Endothelial cell of hepatic sinusoid (primary cell): Measurements from ENCODE around the gene ESYT3.

Experiments
- in situ Hi-C: cut with HindIII; loops from 2 replicates; pipeline ENCODE4 v1.10.0; 2017; ENCODE audit warnings: low sequenced_read_pairs

Gene ESYT3, protein sequence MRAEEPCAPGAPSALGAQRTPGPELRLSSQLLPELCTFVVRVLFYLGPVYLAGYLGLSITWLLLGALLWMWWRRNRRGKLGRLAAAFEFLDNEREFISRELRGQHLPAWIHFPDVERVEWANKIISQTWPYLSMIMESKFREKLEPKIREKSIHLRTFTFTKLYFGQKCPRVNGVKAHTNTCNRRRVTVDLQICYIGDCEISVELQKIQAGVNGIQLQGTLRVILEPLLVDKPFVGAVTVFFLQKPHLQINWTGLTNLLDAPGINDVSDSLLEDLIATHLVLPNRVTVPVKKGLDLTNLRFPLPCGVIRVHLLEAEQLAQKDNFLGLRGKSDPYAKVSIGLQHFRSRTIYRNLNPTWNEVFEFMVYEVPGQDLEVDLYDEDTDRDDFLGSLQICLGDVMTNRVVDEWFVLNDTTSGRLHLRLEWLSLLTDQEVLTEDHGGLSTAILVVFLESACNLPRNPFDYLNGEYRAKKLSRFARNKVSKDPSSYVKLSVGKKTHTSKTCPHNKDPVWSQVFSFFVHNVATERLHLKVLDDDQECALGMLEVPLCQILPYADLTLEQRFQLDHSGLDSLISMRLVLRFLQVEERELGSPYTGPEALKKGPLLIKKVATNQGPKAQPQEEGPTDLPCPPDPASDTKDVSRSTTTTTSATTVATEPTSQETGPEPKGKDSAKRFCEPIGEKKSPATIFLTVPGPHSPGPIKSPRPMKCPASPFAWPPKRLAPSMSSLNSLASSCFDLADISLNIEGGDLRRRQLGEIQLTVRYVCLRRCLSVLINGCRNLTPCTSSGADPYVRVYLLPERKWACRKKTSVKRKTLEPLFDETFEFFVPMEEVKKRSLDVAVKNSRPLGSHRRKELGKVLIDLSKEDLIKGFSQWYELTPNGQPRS

DNA sequence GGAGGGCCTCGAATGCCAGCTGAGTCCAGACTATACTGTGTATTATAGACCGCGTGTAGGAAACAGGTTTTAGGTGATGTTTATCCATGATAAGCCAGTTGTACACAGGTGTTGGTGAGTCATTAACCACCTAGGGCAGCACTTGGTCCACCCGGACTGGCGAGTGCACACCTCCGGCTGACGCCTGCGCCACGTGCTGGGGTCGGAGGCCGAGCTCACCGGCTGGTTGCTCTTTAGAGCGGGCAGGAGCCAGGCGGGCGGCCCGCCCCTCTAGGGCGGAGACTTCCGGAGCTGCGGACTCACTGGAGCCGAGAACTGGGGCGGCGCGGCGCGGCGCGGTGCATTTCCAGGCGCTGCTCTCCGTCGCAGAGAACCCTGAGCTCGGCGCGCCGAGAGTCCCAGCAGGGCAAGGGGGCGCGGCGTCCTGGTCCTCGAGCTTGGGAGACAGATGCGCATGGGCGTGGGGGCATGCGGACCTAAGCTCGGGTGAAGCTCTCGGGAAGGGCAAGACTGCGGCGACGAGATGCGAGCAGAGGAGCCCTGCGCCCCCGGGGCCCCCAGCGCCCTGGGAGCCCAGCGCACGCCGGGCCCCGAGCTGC, at the start of gene ESYT3:
Gene ESYT3 (plus strand): TSS at position 341 of the 599 bp plus-strand sequence. CDS start 183 bp downstream, at position 524.
- in situ Hi-C loops, result no loop called here

- in situ Hi-C loops, result no loop called here
Observed at GRCh38 chr3:138384976-138385375, 49.4 kb upstream of the ESYT3 start.

GRCh38 chr3:138389144-138389601, 45.2 kb upstream of the ESYT3 start:
- in situ Hi-C loops, result no loop called here

- in situ Hi-C loops, result no loop called here
Observed at GRCh38 chr3:138389841-138390581, 44.4 kb upstream of the ESYT3 start.

GRCh38 chr3:138390582-138390932, 43.9 kb upstream of the ESYT3 start:
- in situ Hi-C loops, result no loop called here

- in situ Hi-C loops, result no loop called here
Observed at GRCh38 chr3:138394156-138394555, 40.3 kb upstream of the ESYT3 start.

DNA sequence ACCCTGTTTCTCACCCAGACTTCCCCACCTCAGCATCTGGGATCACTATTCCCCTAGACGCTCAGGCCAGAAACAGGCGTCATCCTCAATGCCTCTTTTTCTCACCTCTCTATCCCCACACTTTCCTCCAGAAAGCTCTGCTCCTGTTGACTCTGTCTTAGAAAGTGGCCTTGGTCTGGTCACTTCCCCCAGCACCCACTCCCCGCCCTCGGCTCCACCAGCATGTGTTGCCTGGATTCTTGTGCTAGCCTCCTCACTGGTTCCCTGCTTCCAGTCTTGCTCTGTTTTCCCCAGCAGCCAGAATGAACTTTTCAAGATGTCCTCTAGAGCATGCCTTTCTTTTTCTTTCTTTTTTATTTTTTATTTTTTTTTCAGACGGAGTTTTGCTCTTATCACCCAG, 39.7 kb upstream of the ESYT3 start:
- in situ Hi-C loops, result no loop called here

DNA sequence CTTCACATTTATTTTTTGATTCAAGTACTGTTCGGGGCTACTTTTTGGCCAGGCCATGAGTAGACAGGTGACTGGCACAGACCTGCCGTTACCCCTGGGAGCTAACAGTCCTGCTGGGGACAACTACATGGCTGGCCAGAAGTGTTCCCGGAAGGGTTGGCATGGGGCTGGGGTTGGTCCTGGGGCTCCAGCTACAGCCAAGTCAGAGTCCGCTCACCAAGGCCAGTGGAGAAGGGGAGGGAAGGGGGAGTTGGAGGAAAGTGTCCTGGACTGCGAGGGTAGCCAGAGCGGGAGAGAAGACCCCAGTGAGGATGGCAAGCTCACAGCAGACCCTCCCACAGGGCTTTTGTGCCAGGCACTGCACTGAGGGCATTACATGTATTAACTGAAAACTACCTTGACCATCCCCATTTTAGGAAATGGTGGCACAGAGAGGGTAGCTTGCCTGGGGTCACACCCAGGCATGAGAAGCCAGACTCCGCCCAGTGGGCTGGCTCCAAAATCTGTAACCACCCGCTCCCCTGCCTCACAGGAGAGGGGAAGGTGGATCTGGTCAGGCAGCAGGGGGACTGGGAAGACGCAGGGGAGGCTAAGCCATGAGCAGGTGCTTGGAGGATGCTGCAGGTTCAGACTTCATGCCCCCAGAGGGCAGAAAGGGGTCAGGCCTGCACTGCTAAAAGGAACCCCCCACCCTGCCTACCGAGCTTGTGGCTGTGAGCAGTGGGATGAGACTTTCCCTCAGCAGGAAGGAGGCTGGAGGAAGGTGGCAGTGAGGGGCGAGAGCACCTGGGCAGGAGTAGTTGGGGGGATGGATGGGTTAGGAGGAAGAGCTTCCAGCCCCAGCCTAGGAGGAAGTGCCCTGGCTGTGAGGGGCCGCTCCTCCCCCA, 38.3 kb upstream of the ESYT3 start:
- in situ Hi-C loops, result no loop called here

GRCh38 chr3:138396752-138397410, 37.5 kb upstream of the ESYT3 start:
- in situ Hi-C loops, result no loop called here

GRCh38 chr3:138397983-138398382, 36.4 kb upstream of the ESYT3 start:
- in situ Hi-C loops, result no loop called here

GRCh38 chr3:138398791-138399575, 35.4 kb upstream of the ESYT3 start:
- in situ Hi-C loops, result no loop called here

DNA sequence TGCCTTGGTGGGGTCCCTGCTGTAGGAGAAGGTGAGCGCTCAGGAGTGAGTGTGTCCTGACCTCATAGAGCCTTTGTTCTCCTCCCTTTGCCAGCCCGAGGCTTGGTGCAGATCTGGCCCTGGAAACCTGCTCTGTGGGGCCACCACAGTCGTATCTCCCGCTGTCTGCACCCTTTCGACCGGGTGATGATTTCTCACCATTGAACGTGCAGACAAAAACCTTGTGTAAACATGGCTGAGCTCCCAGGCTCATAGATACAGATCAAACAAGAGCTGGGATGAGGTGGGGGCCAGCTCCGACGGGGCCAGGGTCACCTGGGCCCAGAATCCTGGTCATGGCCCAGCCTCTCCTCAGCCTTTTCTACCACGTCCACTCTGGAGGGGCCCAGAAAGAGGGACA, 34.6 kb upstream of the ESYT3 start:
- in situ Hi-C loops, result loop anchor here (10.0 kb wide), 1 partner anchor 65 kb away; no protein-coding TSS in a partner anchor

- in situ Hi-C loops, result loop anchor here (10.0 kb wide), 1 partner anchor 66 kb away; no protein-coding TSS in a partner anchor
Observed at GRCh38 chr3:138400651-138401070, 33.8 kb upstream of the ESYT3 start.

- in situ Hi-C loops, result loop anchor here (10.0 kb wide), 1 partner anchor 67 kb away; no protein-coding TSS in a partner anchor
Observed at GRCh38 chr3:138401834-138402233, 32.6 kb upstream of the ESYT3 start.

- in situ Hi-C loops, result loop anchor here (10.0 kb wide), 1 partner anchor 69 kb away; no protein-coding TSS in a partner anchor
Observed at GRCh38 chr3:138404121-138404520, 30.3 kb upstream of the ESYT3 start.

- in situ Hi-C loops, result loop anchor here (10.0 kb wide), 1 partner anchor 70 kb away; no protein-coding TSS in a partner anchor
Observed at GRCh38 chr3:138405001-138405400, 29.4 kb upstream of the ESYT3 start.

DNA sequence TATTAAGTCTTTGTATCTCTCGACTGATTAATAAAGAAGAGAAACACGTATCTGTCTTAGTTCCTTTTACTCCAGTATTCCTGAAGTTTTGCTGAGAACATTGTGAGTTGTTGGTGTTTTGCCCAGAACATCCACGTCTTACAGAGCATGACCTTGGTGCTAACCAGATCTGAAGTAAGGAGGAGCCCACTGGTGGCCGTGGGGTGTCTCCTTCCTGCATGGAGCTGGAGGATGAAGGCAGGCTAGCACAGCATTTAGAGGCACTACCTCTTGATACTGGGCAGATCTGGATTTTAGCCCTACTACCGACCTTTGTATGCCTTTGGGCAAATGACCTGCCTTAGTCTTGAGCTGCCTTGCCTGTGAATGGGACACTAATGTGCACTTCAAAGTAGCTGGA, 28.9 kb upstream of the ESYT3 start:
- in situ Hi-C loops, result loop anchor here (10.0 kb wide), 1 partner anchor 71 kb away; no protein-coding TSS in a partner anchor

GRCh38 chr3:138406606-138407005, 27.8 kb upstream of the ESYT3 start:
- in situ Hi-C loops, result loop anchor here (10.0 kb wide), 1 partner anchor 72 kb away; no protein-coding TSS in a partner anchor
